ENCODE measurements around the gene MIS18A.

The MIS18A gene

GRCh38 chr21:32249511-32250280 lies 29.2 kb downstream of the MIS18A start:
- no peak for DNase-seq

GRCh38 chr21:32248571-32249461 lies 30.0 kb downstream of the MIS18A start:
- DNase-seq = no peak

GRCh38 chr21:32246571-32247140 lies 32.2 kb downstream of the MIS18A start:
- no peak for DNase-seq

- DNase-seq = no peak
Observed at GRCh38 chr21:32245971-32246370, 32.9 kb downstream of the MIS18A start.

- no peak for DNase-seq
Observed at GRCh38 chr21:32240851-32241687, 37.8 kb downstream of the MIS18A start.

- DNase-seq = no peak
Observed at GRCh38 chr21:32239551-32239950, 39.3 kb downstream of the MIS18A start.

- no peak for DNase-seq
Observed at GRCh38 chr21:32238063-32238462, 40.8 kb downstream of the MIS18A start.

- DNase-seq = no peak
Observed at GRCh38 chr21:32237021-32237420, 41.8 kb downstream of the MIS18A start.

GRCh38 chr21:32233722-32234301 lies 45.0 kb downstream of the MIS18A start:
- DNase-seq = no peak

- DNase-seq = no peak
Observed at GRCh38 chr21:32233055-32233546, 45.7 kb downstream of the MIS18A start.

GRCh38 chr21:32226444-32226843 lies 52.4 kb downstream of the MIS18A start:
- DNase-seq = no peak

Data from activated naive CD4-positive, alpha-beta T cell (primary cell).